Keratinocyte (primary cell): ENCODE measurements around the gene IGF2BP2.

Experiments used
- CTCF ChIP-seq, 3 experiments: IDR thresholded peaks in 1 of 3; conservative IDR thresholded peaks in 1 of 3; optimal IDR thresholded peaks in 1 of 3; 2 replicates in 2 of 3; 3 replicates in 1 of 3; pipeline versions ENCODE3 to v1.5.1; 2011; ENCODE audit warnings: low read length in 3 of 3, mild to moderate bottlenecking in 3 of 3, moderate library complexity in 2 of 3, control low read depth in 1 of 3, inconsistent platforms in 1 of 3; ENCODE audit not compliant: insufficient read depth in 2 of 3; ENCODE audit errors: extremely low read depth in 1 of 3
- EZH2 ChIP-seq: IDR thresholded peaks from one replicate; pipeline ENCODE4 v1.6.1; 2012; ENCODE audit warnings: inconsistent platforms, mild to moderate bottlenecking, low read length, moderate library complexity

DNA sequence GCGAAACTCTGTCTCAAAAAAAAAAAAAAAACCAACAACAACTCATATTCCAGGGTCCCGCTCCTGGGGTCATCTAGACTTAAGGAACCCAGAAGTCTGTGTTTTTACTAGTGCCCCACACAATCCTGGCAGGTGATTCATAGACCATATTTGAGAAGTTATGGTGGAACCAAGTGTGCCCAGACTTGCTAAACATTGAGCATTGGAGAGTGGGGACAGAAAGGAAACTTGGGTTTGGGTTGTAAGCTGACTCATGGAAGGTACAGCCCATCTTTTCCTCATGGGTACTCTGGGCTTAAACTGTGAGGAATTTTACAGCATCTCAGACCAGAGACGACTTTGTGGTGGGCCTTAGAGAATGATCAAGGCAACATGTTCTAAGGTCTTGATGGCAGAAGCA is 18.3 kb upstream of the IGF2BP2 start:
- no peak for TF ChIP-seq CTCF (optimal IDR thresholded peaks at IDR 0.05 in 1 of 3, IDR thresholded peaks at IDR 0.05 in 1 of 3, conservative IDR thresholded peaks at IDR 0.05 in 1 of 3; ENCODE audit: extremely low read depth in 1 of 3, insufficient read depth in 2 of 3, low read length in 3 of 3)
- no peak for TF ChIP-seq EZH2
